ACC112 (cell line): Measurements from ENCODE around the gene PRKCE.
"Not testable (repeated sequence)": the region's sequence is repeated elsewhere in the genome, so short reads cannot be mapped to it uniquely, and the experiment has no call there.

Source experiments
- H2AFZ ChIP-seq: fragments of 200-600 bp; sonication (generic); one replicate; pipeline ENCODE4 v1.6.0; 2017; ENCODE audit warnings: antibody characterized with exemption, low read length; ENCODE audit not compliant: unreplicated experiment
- H3K27ac ChIP-seq: fragments of 200-600 bp; sonication (generic); 2 replicates; pipeline ENCODE4 v1.5.1; 2014; ENCODE audit warnings: low read depth, mild to moderate bottlenecking, antibody characterized with exemption, low read length, moderate library complexity
- H3K27me3 ChIP-seq: fragments of 200-600 bp; sonication (generic); 2 replicates; pipeline ENCODE4 v1.6.1; 2014; ENCODE audit warnings: mild to moderate bottlenecking, antibody characterized with exemption, low read length, moderate library complexity, mixed read lengths; ENCODE audit not compliant: insufficient read depth
- H3K36me3 ChIP-seq: fragments of 200-600 bp; sonication (generic); 2 replicates; pipeline ENCODE4 v1.6.1; 2016; ENCODE audit warnings: mild to moderate bottlenecking, antibody characterized with exemption, low read length, moderate library complexity, mixed read lengths; ENCODE audit not compliant: insufficient read depth
- H3K4me1 ChIP-seq: fragments of 200-600 bp; sonication (generic); one replicate; pipeline ENCODE4 v1.6.1; 2016; ENCODE audit warnings: low read length, mixed read lengths; ENCODE audit not compliant: insufficient read depth, unreplicated experiment, control insufficient read depth
- H3K4me3 ChIP-seq: fragments of 200-600 bp; sonication (generic); 2 replicates; pipeline ENCODE4 v1.5.1; 2014; ENCODE audit warnings: mild to moderate bottlenecking, low read depth, low read length
- H3K79me2 ChIP-seq: fragments of 200-600 bp; sonication (generic); one replicate; pipeline ENCODE4 v1.6.0; 2016; ENCODE audit warnings: low read length; ENCODE audit not compliant: control insufficient read depth, unreplicated experiment, insufficient read depth

Gene PRKCE

DNA sequence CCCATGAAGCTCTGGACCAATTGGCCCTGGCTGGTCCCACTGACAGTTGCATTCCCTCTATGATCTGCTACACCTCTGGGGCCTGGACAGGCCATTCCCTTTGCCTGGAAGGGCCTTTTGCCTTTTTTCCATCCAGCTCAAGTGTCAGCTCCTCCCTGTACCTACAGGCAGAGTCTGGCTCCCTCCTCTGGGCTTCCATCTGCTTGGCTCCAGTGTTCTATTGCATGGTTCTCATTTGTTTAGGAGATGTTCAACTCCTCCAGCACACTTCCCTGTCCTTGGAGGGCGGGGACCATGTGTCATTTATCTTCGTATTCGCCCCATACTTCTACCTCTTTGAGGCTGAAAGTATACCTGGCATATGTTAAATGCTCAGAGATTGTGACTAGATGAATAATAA is 61.1 kb downstream of the PRKCE start:
- H3K4me3 ChIP-seq, result no peak overlapping the region
- no peaks in the 10 kb centered on the region for H3K36me3 ChIP-seq
- H2AFZ ChIP-seq, result no peak overlapping the region
- no peaks in the 10 kb centered on the region for H3K4me1 ChIP-seq
- H3K79me2 ChIP-seq, result peaks cover 7% of the 10 kb centered on the region
- H3K27ac ChIP-seq, result no peak overlapping the region
- H3K27me3 ChIP-seq, result no peaks in the 10 kb centered on the region

- no peaks in the 10 kb centered on the region for H3K36me3 ChIP-seq
These were observed 61.7 kb downstream of the PRKCE start for GRCh38 chr2:45713136-45713535.

GRCh38 chr2:45713591-45713990 is 62.1 kb downstream of the PRKCE start:
- no peak overlapping the region for H3K4me3 ChIP-seq
- no peak overlapping the region for H2AFZ ChIP-seq
- H3K36me3 ChIP-seq, result no peaks in the 10 kb centered on the region
- H3K27me3 ChIP-seq, result no peaks in the 10 kb centered on the region
- H3K4me1 ChIP-seq, result no peaks in the 10 kb centered on the region
- peaks cover 7% of the 10 kb centered on the region for H3K79me2 ChIP-seq
- H3K27ac ChIP-seq, result no peak overlapping the region

More at GRCh38 chr2:45713136-45713535, 61.7 kb downstream of the PRKCE start:
- H3K27ac ChIP-seq, result no peak overlapping the region
- H3K79me2 ChIP-seq, result peaks cover 7% of the 10 kb centered on the region
- H3K27me3 ChIP-seq, result no peaks in the 10 kb centered on the region
- no peak overlapping the region for H2AFZ ChIP-seq
- no peaks in the 10 kb centered on the region for H3K4me1 ChIP-seq
- no peak overlapping the region for H3K4me3 ChIP-seq

- Histone ChIP-seq H3K4me1 (no peaks in the 10 kb centered on the region), H3K4me3 (no peak overlapping the region), H3K36me3 (no peaks in the 10 kb centered on the region), H3K79me2 (peaks cover 7% of the 10 kb centered on the region), H2AFZ (no peak overlapping the region), H3K27me3 (no peaks in the 10 kb centered on the region), H3K27ac (no peak overlapping the region)
These were observed 63.2 kb downstream of the PRKCE start for GRCh38 chr2:45714679-45715078.

DNA sequence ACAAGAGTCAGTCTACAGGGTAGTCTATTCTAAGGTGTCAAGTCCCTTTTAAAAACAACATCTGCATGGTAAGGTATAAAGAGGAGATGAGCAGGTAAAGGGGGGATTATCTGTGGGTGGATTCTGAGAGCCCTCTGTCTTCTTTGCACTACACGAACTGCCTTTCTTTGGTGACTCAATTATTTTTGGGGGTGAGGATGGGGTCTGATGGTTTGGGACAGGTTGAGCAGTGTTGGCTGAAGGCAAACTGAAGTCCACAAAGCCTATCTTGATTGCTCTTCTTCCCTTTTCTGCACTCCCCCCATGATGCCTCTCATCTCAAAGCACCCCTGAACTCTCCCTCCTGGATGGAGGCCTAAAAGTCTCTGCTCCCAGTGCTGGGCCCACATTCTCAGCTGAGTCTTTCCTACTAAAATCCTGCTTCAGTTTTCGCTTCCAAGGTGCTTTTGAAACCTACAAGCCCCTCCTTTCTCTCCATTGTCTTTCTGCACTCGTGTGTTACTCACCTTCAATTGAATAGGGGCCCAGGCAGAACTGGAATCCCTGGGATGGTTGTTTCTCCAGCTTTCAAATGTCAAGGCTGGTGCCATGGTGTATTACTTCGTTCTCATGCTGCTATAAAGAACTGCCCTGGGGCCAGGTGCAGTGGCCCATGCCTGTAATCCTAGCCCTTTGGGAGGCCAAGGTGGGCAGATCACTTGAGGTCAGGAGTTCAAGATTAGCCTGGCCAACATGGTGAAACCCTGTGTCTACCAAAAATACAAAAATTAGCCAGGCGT is 64.3 kb downstream of the PRKCE start:
- no peak overlapping the region for H3K27ac ChIP-seq
- no peak overlapping the region for H3K4me3 ChIP-seq
- H3K36me3 ChIP-seq, result no peaks in the 10 kb centered on the region
- H3K4me1 ChIP-seq, result no peaks in the 10 kb centered on the region
- peaks cover 7% of the 10 kb centered on the region for H3K79me2 ChIP-seq
- no peak overlapping the region for H2AFZ ChIP-seq
- H3K27me3 ChIP-seq, result no peaks in the 10 kb centered on the region

GRCh38 chr2:45716432-45716831 is 65.0 kb downstream of the PRKCE start:
- H3K4me1 ChIP-seq, result not testable (repeated sequence)

DNA sequence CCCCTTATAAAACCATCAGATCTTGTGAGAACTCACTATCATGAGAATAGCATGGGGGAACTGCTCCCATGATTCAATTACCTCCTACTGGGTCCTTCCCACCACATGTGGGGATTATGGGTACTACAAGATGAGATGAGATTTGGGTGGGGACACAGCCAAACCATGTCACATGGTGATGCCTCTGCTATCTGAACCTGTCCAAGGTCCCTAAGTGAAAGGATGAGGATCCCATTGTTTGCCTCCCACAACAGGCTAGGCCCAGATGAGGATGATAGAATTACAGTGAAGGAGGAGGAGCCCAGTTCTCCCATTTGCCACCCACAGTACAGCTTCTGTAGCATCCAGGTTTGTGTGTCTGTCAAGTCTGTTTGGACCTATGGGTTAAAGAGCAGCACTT is 65.4 kb downstream of the PRKCE start:
- H3K27ac ChIP-seq, result no peak overlapping the region
- no peaks in the 10 kb centered on the region for H3K27me3 ChIP-seq
- H2AFZ ChIP-seq, result no peak overlapping the region
- H3K79me2 ChIP-seq, result peaks cover 9% of the 10 kb centered on the region
- no peaks in the 10 kb centered on the region for H3K36me3 ChIP-seq
- H3K4me1 ChIP-seq, result no peaks in the 10 kb centered on the region
- no peak overlapping the region for H3K4me3 ChIP-seq

More at GRCh38 chr2:45716432-45716831, 65.0 kb downstream of the PRKCE start:
- not testable (repeated sequence) for H3K79me2 ChIP-seq, H3K27ac ChIP-seq, H3K36me3 ChIP-seq, H3K4me3 ChIP-seq, H2AFZ ChIP-seq, H3K27me3 ChIP-seq

DNA sequence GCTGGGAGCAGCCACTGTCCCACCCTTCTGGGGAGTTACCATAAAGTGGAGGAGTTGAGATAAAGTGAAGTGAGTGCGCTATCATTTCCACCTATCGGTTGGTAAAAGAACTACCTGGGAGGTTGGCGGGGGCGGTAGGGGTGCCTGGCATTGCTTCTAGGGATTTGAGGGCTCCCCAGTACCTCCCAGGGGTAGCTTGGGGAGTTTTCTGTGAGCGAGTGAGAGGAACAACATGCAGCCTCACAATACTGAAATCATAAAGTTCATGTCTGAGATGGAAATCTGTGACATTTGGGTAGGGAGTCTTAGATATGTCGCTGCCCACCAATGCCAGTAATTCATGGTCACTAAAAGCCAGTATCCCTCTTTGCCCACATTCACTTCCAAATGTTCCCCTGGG is 68.7 kb downstream of the PRKCE start:
- no peaks in the 10 kb centered on the region for H3K27me3 ChIP-seq
- no peak overlapping the region for H2AFZ ChIP-seq
- peaks cover 2% of the 10 kb centered on the region for H3K79me2 ChIP-seq
- H3K4me1 ChIP-seq, result peaks cover 9% of the 10 kb centered on the region
- no peak overlapping the region for H3K27ac ChIP-seq
- H3K4me3 ChIP-seq, result no peak overlapping the region
- H3K36me3 ChIP-seq, result no peaks in the 10 kb centered on the region

DNA sequence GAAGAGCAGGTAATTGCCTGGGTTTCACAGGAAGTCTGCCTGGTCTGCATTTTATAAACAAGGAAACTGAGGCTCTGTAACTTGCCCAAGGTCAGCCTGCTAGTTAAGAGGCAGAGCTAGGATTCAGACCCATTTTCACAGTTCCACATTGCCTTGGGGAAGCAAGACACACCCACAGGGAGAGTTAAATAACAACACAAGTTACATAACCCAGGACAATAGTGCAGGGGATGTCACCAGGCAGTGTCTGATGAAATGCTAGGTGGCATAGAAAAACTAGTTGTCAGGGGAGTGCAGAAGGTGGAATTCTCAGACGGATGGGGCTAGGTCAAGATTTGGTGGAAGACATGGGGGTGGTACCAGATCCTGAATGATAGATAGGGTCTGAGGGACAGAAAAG is 69.7 kb downstream of the PRKCE start:
- H3K4me1 ChIP-seq, result peaks cover 9% of the 10 kb centered on the region
- peaks cover 2% of the 10 kb centered on the region for H3K79me2 ChIP-seq

GRCh38 chr2:45722477-45722876 is 71.0 kb downstream of the PRKCE start:
- H2AFZ ChIP-seq, result no peak overlapping the region
- no peaks in the 10 kb centered on the region for H3K27me3 ChIP-seq
- H3K36me3 ChIP-seq, result no peaks in the 10 kb centered on the region
- H3K79me2 ChIP-seq, result peaks cover 2% of the 10 kb centered on the region
- no peak overlapping the region for H3K27ac ChIP-seq
- no peak overlapping the region for H3K4me3 ChIP-seq
- H3K4me1 ChIP-seq, result peaks cover 9% of the 10 kb centered on the region

More for the DNA sequence above, 69.7 kb downstream of the PRKCE start:
- Histone ChIP-seq H3K27me3 (no peaks in the 10 kb centered on the region), H3K27ac (no peak overlapping the region), H3K4me3 (no peak overlapping the region), H2AFZ (no peak overlapping the region), H3K36me3 (no peaks in the 10 kb centered on the region)

- Histone ChIP-seq H3K27ac (no peak overlapping the region), H3K27me3 (no peaks in the 10 kb centered on the region), H2AFZ (no peak overlapping the region), H3K4me1 (peaks cover 9% of the 10 kb centered on the region), H3K36me3 (no peaks in the 10 kb centered on the region), H3K79me2 (peaks cover 2% of the 10 kb centered on the region), H3K4me3 (no peak overlapping the region)
These were observed 72.4 kb downstream of the PRKCE start for GRCh38 chr2:45723857-45724256.
